H9 (cell line): ENCODE measurements around the gene LRRC8E. TPM values are rescaled to one million over a fixed set of nuclear protein-coding genes. Genes with fewer than 3 reads are reported as not detected.
A peak's percentile ranks its signal among the peaks of the same experiment; 100 is the strongest.

Experiments used
- DNase-seq: peaks from one replicate; pipeline ENCODE4 v3.0.0-alpha.2; 2017
- H2AFZ ChIP-seq: one replicate; pipeline ENCODE4 v1.6.1; 2013; ENCODE audit warnings: mild to moderate bottlenecking, low read length, control low read depth, moderate library complexity
- H2AK5ac ChIP-seq: 2 replicates; pipeline ENCODE4 v1.6.1; 2013; ENCODE audit warnings: low read length, control low read depth, mixed read lengths; ENCODE audit not compliant: insufficient read length
- H2BK120ac ChIP-seq: one replicate; pipeline ENCODE4 v1.6.1; 2013; ENCODE audit warnings: low read depth, mild to moderate bottlenecking, low read length, control low read depth, inconsistent platforms; ENCODE audit not compliant: poor library complexity, severe bottlenecking
- H2BK12ac ChIP-seq: 2 replicates; pipeline ENCODE4 v1.6.1; 2013; ENCODE audit warnings: low read length, control low read depth, mixed read lengths, low read depth; ENCODE audit not compliant: insufficient read length
- H2BK15ac ChIP-seq: 2 replicates; pipeline ENCODE4 v1.6.1; 2013; ENCODE audit warnings: low read depth, low read length, control low read depth
- H2BK20ac ChIP-seq: one replicate; pipeline ENCODE4 v1.6.1; 2013; ENCODE audit warnings: low read depth, mild to moderate bottlenecking, low read length, control low read depth, inconsistent platforms; ENCODE audit not compliant: poor library complexity, severe bottlenecking
- H2BK5ac ChIP-seq: 2 replicates; pipeline ENCODE4 v1.6.1; 2013; ENCODE audit warnings: low read length, control low read depth, mixed read lengths; ENCODE audit not compliant: insufficient read length
- H3K14ac ChIP-seq: 2 replicates; pipeline ENCODE4 v1.6.1; 2013; ENCODE audit warnings: low read length, control low read depth; ENCODE audit not compliant: insufficient read depth
- H3K18ac ChIP-seq: 2 replicates; pipeline ENCODE4 v1.6.1; 2013; ENCODE audit warnings: low read depth, mild to moderate bottlenecking, mixed read lengths, low read length, control low read depth; ENCODE audit not compliant: insufficient read length
- H3K23ac ChIP-seq: 2 replicates; pipeline ENCODE4 v1.6.1; 2013; ENCODE audit warnings: low read length, control low read depth, mixed read lengths, low read depth; ENCODE audit not compliant: insufficient read length
- H3K23me2 ChIP-seq: 2 replicates; pipeline ENCODE4 v1.6.1; 2013; ENCODE audit warnings: low read depth, mild to moderate bottlenecking, mixed read lengths, low read length, control low read depth; ENCODE audit not compliant: insufficient read length, poor library complexity, severe bottlenecking
- H3K27ac ChIP-seq: 2 replicates; pipeline ENCODE4 v1.5.1; 2013; ENCODE audit warnings: low read length, control low read depth, mixed read lengths, low read depth; ENCODE audit not compliant: insufficient read length
- H3K27me3 ChIP-seq: 2 replicates; pipeline ENCODE4 v1.6.1; 2013; ENCODE audit warnings: low read length, control low read depth, inconsistent platforms; ENCODE audit not compliant: insufficient read depth
- H3K4ac ChIP-seq: 2 replicates; pipeline ENCODE4 v1.6.1; 2013; ENCODE audit warnings: low read depth, mild to moderate bottlenecking, control low read depth, inconsistent platforms, low read length, moderate library complexity
- H3K4me1 ChIP-seq: 2 replicates; pipeline ENCODE4 v1.6.1; 2013; ENCODE audit warnings: low read length, control low read depth, inconsistent platforms; ENCODE audit not compliant: insufficient read depth
- H3K4me2 ChIP-seq: 2 replicates; pipeline ENCODE4 v1.6.1; 2013; ENCODE audit warnings: low read length, control low read depth, mixed read lengths; ENCODE audit not compliant: insufficient read length, insufficient read depth
- H3K56ac ChIP-seq: 2 replicates; pipeline ENCODE4 v1.6.1; 2013; ENCODE audit warnings: low read depth, mild to moderate bottlenecking, mixed read lengths, low read length, control low read depth; ENCODE audit not compliant: insufficient read length
- H3K79me1 ChIP-seq: 2 replicates; pipeline ENCODE4 v1.6.1; 2013; ENCODE audit warnings: low read depth, mild to moderate bottlenecking, moderate library complexity, low read length, control low read depth, inconsistent platforms; ENCODE audit not compliant: insufficient read depth, poor library complexity, severe bottlenecking
- H3K79me2 ChIP-seq: 2 replicates; pipeline ENCODE4 v1.6.1; 2013; ENCODE audit warnings: low read length, control low read depth, inconsistent platforms; ENCODE audit not compliant: insufficient read depth
- H3K9ac ChIP-seq: 2 replicates; pipeline ENCODE4 v1.6.1; 2013; ENCODE audit warnings: low read length, control low read depth, mixed read lengths; ENCODE audit not compliant: insufficient read length; ENCODE audit errors: extremely low read depth
- H3K9me3 ChIP-seq: one replicate; pipeline ENCODE4 v1.6.1; 2013; ENCODE audit warnings: low read depth, low read length, inconsistent platforms; ENCODE audit not compliant: control insufficient read depth
- H3T11ph ChIP-seq: one replicate; pipeline ENCODE4 v1.6.1; 2013; ENCODE audit warnings: mild to moderate bottlenecking, low read length, control low read depth, inconsistent platforms
- H4K20me1 ChIP-seq: one replicate; pipeline ENCODE4 v1.6.1; 2013; ENCODE audit not compliant: control insufficient read depth, insufficient read length, insufficient read depth
- H4K5ac ChIP-seq: 2 replicates; pipeline ENCODE4 v1.6.1; 2013; ENCODE audit warnings: low read depth, mild to moderate bottlenecking, mixed read lengths, low read length, control low read depth; ENCODE audit not compliant: insufficient read length
- H4K8ac ChIP-seq: replicated peaks from 2 replicates; pipeline ENCODE4 v1.6.1; 2013; ENCODE audit warnings: low read length, control low read depth, mixed read lengths, low read depth; ENCODE audit not compliant: insufficient read length
- H4K91ac ChIP-seq: 2 replicates; pipeline ENCODE4 v1.6.1; 2013; ENCODE audit warnings: low read depth, mild to moderate bottlenecking, moderate library complexity, mixed read lengths, low read length, control low read depth; ENCODE audit not compliant: insufficient read length
- H3K27ac Mint-ChIP-seq, 3 experiments: 2 replicates in 2 of 3; 3 replicates in 1 of 3; pipeline ENCODE4 v1.8.0; 2020 to 2021; ENCODE audit warnings: mixed read lengths in 3 of 3, mild to moderate bottlenecking in 1 of 3, moderate library complexity in 1 of 3
- H3K27me3 Mint-ChIP-seq: 2 replicates; pipeline ENCODE4 v1.8.0; 2021; ENCODE audit warnings: low read depth, mild to moderate bottlenecking, moderate library complexity, mixed read lengths
- H3K36me3 Mint-ChIP-seq, 3 experiments: 2 replicates in 2 of 3; 3 replicates in 1 of 3; pipeline ENCODE4 v1.8.0; 2020 to 2021; ENCODE audit warnings: low read depth in 3 of 3, mixed read lengths in 3 of 3; ENCODE audit not compliant: insufficient read depth in 1 of 3
- H3K4me1 Mint-ChIP-seq, 2 experiments: 2 replicates each; pipeline ENCODE4 v1.8.0; 2020; ENCODE audit warnings: mixed read lengths in 2 of 2
- H3K4me3 Mint-ChIP-seq, 2 experiments: 2 replicates in 1 of 2; 3 replicates in 1 of 2; pipeline ENCODE4 v1.8.0; 2020 to 2021; ENCODE audit warnings: mild to moderate bottlenecking in 2 of 2, mixed read lengths in 2 of 2, moderate library complexity in 1 of 2
- H3K9me3 Mint-ChIP-seq, 2 experiments: 2 replicates in 1 of 2; 3 replicates in 1 of 2; pipeline ENCODE4 v1.8.0; 2020; ENCODE audit warnings: mild to moderate bottlenecking in 2 of 2, mixed read lengths in 2 of 2, moderate library complexity in 1 of 2
- WGBS: extraction: QIAGEN DNeasy Blood & Tissue Kit; methylation state at CpG from one replicate; pipeline ENCODE4 v1.1.7; 2013; ENCODE audit warnings: missing lambda C conversion rate, low lambda C conversion rate, mixed read lengths; ENCODE audit not compliant: insufficient read length; ENCODE audit errors: extremely low coverage; 5-methylcytosine and 5-hydroxymethylcytosine counted together
- total RNA-seq: library from RNA; stranded (reverse); gene quantifications from 2 replicates; pipeline ENCODE4 v1.2.1, GENCODE V29; 2021
- TF ChIP-seq, protein P1 (sequence below): fragments of 200-600 bp; sonication (generic); conservative IDR thresholded peaks from 3 replicates; pipeline ENCODE4 v1.8.0; 2021; ENCODE audit warnings: antibody characterized with exemption, mild to moderate bottlenecking

The LRRC8E gene
- total RNA-seq, 1 experiment from 2014 or later, result 4.8 TPM

DNA sequence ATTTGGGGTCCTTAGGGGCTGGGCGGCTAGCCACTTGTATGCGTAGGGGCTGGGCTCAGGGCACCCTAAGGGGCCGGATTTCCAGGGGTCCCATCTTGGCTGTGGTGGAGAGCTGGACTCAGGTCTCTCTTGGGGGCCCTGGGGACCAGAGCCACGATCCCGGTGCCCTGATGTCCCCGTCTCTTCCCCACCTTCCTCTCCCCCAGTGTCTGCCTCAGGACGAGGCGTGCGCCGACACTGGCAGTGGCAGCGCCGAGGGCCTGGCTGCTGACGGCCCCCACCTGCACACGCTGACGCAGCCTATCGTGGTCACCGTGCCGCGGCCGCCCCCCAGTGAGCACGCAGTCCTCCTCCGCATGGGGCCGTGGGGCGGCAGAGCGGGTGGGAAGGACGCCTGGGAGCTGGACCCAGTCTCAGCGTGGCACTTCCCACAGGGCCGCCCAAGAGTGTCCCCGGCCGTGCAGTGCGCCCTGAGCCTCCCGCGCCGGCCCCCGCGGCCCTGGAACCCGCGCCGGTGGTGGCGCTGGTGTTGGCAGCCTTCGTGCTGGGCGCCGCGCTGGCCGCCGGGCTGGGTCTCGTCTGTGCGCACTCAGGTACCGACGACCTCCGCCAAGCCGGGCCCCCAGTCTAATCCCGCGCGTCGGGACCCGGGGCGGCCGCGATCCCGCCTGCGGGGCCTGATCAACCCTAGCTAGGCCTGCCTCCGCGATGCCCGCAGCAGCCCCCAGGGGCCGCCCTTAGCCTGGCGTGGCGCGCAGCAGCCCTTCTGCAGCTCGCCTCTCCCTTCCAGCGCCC lies 29.2 kb downstream of the LRRC8E start:
- H3K14ac ChIP-seq, result no peak overlapping the region
- Mint-ChIP-seq H3K27me3 (peaks cover 57% of the 10 kb centered on the region), H3K27ac (no peak overlapping the region), H3K36me3 (peaks cover 7 to 14% (median 13%) of the 10 kb centered on the region in 3 experiments; a peak in 6 of 7 replicates), H3K4me3 (peak overlapping the region; percentile 67 to 91), H3K4me1 (peaks cover 20 to 27% of the 10 kb centered on the region in 2 experiments), H3K9me3 (no peaks in the 10 kb centered on the region; a peak in 1 of 5 replicates)
- no peak overlapping the region for H2BK20ac ChIP-seq
- no peak overlapping the region for H2AFZ ChIP-seq
- H3T11ph ChIP-seq, result no peak overlapping the region
- no CpG with 5 or more reads among the region's 71 CpGs for WGBS
- H3K4ac ChIP-seq, result no peak overlapping the region
- peak; percentile 71 for DNase-seq
- no peaks in the 10 kb centered on the region for H3K79me1 ChIP-seq
- no peaks in the 10 kb centered on the region for H4K20me1 ChIP-seq
- H2AK5ac ChIP-seq, result no peak overlapping the region
- peaks cover 17% of the 10 kb centered on the region for H3K23me2 ChIP-seq
- no peaks in the 10 kb centered on the region for H3K4me1 ChIP-seq
- peaks cover 16% of the 10 kb centered on the region; the same call in 1 of the 2 replicates for H3K27me3 ChIP-seq
- no peaks in the 10 kb centered on the region for H3K9me3 ChIP-seq
- peak overlapping the region; percentile 38 for H3K18ac ChIP-seq
- no peaks in the 10 kb centered on the region for H3K79me2 ChIP-seq
- no peak overlapping the region for H3K23ac ChIP-seq
- no peak overlapping the region for H4K8ac ChIP-seq
- H2BK5ac ChIP-seq, result no peak overlapping the region
- peak overlapping the region; percentile 74 for H3K4me2 ChIP-seq
- H2BK12ac ChIP-seq, result no peak overlapping the region
- H3K9ac ChIP-seq, result no peak overlapping the region
- TF ChIP-seq, protein P1, sequence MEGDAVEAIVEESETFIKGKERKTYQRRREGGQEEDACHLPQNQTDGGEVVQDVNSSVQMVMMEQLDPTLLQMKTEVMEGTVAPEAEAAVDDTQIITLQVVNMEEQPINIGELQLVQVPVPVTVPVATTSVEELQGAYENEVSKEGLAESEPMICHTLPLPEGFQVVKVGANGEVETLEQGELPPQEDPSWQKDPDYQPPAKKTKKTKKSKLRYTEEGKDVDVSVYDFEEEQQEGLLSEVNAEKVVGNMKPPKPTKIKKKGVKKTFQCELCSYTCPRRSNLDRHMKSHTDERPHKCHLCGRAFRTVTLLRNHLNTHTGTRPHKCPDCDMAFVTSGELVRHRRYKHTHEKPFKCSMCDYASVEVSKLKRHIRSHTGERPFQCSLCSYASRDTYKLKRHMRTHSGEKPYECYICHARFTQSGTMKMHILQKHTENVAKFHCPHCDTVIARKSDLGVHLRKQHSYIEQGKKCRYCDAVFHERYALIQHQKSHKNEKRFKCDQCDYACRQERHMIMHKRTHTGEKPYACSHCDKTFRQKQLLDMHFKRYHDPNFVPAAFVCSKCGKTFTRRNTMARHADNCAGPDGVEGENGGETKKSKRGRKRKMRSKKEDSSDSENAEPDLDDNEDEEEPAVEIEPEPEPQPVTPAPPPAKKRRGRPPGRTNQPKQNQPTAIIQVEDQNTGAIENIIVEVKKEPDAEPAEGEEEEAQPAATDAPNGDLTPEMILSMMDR, result peak; percentile 74
- H4K5ac ChIP-seq, result no peak overlapping the region
- no peak overlapping the region for H4K91ac ChIP-seq
- H3K56ac ChIP-seq, result no peak overlapping the region
- no peak overlapping the region for H2BK15ac ChIP-seq
- no peak overlapping the region for H3K27ac ChIP-seq
- H2BK120ac ChIP-seq, result no peak overlapping the region
